Measurements from ENCODE around the gene ITGB4.

Gene ITGB4

GRCh38 chr17:75720656-75721462, at the start of gene ITGB4:
ITGB4 (plus strand) TSS chr17:75721459; CDS start chr17:75724704, 3,245 bp downstream.
- DNase-seq (ENCODE audit: low spot score) = peak; percentile 12

- no peak for DNase-seq (ENCODE audit: low spot score)
These were observed 49.2 kb upstream of the ITGB4 start for GRCh38 chr17:75672011-75672410.

GRCh38 chr17:75673487-75673886, 47.8 kb upstream of the ITGB4 start:
- DNase-seq (ENCODE audit: low spot score) = no peak

GRCh38 chr17:75676461-75676860, 44.8 kb upstream of the ITGB4 start:
- DNase-seq (ENCODE audit: low spot score) = no peak

GRCh38 chr17:75679706-75680211, 41.5 kb upstream of the ITGB4 start:
- no peak for DNase-seq (ENCODE audit: low spot score)

- no peak for DNase-seq (ENCODE audit: low spot score)
These were observed 40.8 kb upstream of the ITGB4 start for GRCh38 chr17:75680431-75680830.

- peak; percentile 40 for DNase-seq (ENCODE audit: low spot score)
These were observed 40.0 kb upstream of the ITGB4 start for GRCh38 chr17:75681289-75681688.

DNA sequence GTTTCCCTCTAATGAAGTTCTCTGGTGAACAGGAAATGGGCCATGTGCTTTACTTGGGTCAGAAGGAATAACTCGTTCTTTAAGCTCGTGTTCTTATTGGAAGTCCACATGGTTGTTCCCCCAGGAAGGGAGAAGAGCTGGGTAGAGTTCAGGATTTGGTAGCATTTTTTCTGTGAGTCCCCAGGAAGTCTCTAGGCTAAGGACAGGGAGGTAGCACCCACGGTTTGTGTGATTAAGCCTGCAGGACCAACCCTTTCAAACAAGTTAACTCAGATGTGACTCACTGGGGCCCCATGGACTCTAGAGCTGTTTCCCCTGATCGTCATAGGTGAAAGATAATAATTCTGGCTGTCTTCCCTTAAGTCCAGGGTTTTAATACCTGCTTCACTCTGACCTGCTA, 37.7 kb upstream of the ITGB4 start:
- DNase-seq (ENCODE audit: low spot score) = peak; percentile 46

DNA sequence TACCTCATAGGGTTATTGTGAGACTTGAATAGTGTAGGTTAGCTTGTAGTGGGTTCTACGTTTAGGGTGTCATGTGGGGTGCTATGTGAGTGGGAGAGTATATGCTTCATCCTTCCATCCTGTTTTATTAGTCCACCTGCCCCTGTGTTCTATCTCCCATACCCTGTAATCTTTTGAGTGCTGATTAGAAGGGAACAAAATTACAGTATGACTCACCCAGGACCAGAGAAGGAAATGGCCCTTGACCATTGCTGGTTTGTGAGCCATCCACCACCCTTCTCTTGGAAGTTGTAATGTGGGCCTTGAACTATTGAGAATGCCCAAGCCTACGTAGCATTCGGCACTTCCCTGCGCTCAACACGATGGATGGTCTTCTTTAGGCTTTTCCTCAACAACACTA, 37.0 kb upstream of the ITGB4 start:
- no peak for DNase-seq (ENCODE audit: low spot score)

GRCh38 chr17:75684924-75685323, 36.3 kb upstream of the ITGB4 start:
- DNase-seq (ENCODE audit: low spot score) = peak; percentile 51

DNA sequence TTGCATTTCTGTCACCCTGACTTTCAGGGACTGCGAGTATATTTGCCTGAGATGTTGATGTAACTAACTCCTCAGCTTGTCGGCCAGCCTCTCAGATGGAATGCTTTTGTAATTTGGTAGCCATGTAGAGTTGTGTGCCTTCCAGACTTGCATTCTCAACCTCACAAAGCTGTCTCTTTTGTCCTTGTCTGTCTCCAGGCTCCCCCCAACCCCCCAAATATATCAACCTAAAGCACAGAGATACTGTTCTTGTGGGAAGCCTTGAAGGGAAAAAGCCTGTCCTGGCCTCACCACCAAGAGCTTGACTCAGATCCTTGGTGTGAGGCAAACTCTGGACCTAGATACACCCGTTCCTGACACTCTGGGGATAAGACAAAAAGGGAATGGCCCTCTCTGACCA, 35.8 kb upstream of the ITGB4 start:
- DNase-seq (ENCODE audit: low spot score) = no peak

GRCh38 chr17:75688209-75688825, 32.9 kb upstream of the ITGB4 start:
- DNase-seq (ENCODE audit: low spot score) = no peak

DNA sequence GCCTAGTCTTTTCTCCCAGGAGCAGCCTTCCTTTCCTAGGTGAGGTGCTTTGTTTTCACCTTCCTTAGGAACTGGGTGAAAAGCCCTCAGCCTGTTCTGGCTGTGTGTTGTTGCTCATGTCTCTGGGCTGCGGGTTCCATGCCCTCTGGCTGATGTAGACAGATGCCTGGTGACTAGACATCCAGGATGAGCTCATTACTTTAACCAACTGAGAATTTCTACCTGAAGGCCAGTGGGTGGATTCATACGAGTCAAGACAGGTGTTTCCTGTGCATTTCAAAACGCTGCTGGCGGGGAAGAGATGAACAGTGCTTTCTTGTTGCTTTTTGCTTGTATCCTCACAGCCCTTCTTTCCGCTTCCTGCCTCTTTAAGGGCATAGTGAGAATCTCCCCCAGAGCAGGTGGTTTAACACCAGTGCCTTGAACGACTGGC, 31.8 kb upstream of the ITGB4 start:
- no peak for DNase-seq (ENCODE audit: low spot score)

GRCh38 chr17:75691371-75691791, 29.9 kb upstream of the ITGB4 start:
- no peak for DNase-seq (ENCODE audit: low spot score)

DNA sequence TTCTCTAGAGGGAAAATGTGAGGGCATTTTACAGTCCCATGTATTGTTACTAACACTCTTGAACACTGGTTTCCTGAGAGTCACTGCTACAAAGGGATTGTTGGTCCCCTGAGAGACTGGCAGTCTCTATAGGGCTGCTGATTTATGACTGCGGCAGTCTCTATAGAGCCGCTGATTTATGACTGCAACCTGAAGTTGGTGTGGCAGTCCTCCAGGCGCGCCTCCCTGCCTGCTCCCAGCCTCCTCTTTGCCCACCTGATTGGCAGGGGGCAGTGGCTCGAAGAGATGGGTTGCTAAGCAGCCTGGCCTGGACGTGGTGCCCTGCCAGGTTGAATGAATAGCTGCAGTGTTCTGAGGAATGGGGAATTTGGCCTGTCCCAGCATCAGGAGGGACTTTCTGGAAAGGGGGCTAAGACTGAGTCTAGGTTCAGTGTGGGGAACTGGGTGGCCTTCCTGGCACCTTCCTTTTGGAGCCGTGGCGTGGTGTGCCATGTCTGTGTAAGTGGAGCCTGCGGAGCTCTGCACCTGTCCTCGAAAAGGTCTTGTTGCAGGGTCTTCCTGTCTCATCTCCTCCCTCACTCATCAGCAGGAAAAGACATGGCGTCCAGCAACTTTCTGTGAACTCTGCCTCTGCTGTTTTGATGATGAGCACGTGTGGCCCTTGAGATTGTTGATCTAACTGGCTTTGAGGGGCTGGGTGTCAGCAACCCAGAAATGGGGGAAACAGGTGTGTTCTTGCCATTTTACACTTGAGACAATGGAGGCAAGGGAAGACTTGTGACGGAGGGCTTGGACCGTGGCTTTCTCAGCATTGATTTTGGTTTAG, 29.2 kb upstream of the ITGB4 start:
- no peak for DNase-seq (ENCODE audit: low spot score)

DNA sequence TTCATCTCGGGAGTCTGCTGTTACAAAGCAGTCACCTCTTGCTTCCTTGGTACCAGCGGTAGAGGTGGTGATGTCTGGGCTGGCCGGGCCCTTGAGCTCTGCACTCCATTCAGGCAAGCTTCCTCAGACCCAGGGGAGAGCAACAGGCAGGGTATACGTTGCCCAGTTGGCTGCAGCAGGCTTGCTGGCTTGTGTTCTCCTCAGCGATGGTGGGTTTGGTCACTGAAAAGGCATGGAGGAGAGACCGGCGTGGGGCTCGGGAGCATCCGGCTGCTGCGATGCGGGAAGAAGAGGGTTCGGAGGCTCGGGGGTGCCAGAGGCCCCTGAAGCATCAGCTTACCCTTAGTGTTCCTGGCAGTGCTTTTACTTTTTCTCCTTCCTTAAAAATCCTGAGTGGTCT, 28.3 kb upstream of the ITGB4 start:
- DNase-seq (ENCODE audit: low spot score) = no peak

- DNase-seq (ENCODE audit: low spot score) = peak; percentile 92
These were observed 27.5 kb upstream of the ITGB4 start for GRCh38 chr17:75693500-75694481.

- DNase-seq (ENCODE audit: low spot score) = no peak
These were observed 26.7 kb upstream of the ITGB4 start for GRCh38 chr17:75694536-75694935.

DNA sequence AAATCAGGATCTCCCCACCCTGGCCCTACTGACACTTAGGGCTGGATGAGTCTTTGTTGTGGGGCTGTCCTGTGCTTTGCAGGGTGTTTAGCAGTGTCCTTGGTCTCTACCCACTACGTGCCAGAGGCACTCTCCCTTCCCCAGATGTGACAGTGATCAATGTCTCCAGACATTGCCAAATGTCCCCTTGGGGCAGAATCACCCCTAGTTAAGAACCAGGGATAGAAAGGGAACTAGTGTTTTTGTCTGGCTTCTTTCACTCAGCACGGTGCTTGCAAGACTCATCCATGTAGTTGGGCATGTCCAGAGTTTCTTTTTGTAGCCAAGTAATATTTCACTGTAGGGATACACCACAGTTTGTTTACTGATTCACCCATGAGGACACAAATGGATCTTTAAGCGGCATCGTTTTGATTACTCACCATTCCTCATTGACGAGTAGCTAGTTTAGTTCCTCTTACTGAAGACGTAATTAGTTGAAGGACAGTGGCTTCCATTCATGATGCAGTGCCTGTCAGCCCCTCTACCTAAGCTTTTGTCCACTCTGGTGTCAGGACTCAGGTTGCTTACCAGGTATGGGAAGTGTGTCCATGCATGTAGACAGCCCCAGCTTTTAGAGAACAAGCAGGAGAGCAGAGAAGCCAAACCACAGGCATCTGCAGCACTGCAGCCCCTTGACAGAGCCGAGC, 26.0 kb upstream of the ITGB4 start:
- peak; percentile 65 for DNase-seq (ENCODE audit: low spot score)

- no peak for DNase-seq (ENCODE audit: low spot score)
These were observed 25.4 kb upstream of the ITGB4 start for GRCh38 chr17:75695830-75696271.
